Lower lobe of right lung (tissue), 2 donors: Measurements from ENCODE around the gene PAPPA. TPM values are rescaled to one million over a fixed set of nuclear protein-coding genes. Genes with fewer than 3 reads are reported as not detected.

ENCODE experiments used
- ATAC-seq, 2 donors: fragments of 200-7000 bp; cut with Tn5 transposase; one replicate each; pipeline ENCODE4 v1.9.1; 2020 to 2022; ENCODE audit warnings: mild to moderate bottlenecking in 2 of 2, moderate library complexity in 2 of 2
- DNase-seq: peaks from one replicate; pipeline ENCODE4 v3.0.0-alpha.2; 2020
- H3K27ac ChIP-seq: fragments of 200-600 bp; one replicate; pipeline ENCODE4 v1.8.0; 2022
- H3K27me3 ChIP-seq: fragments of 200-600 bp; one replicate; pipeline ENCODE4 v1.8.0; 2022; ENCODE audit warnings: low read depth
- H3K36me3 ChIP-seq: fragments of 200-600 bp; one replicate; pipeline ENCODE4 v1.8.0; 2022; ENCODE audit warnings: mild to moderate bottlenecking
- H3K4me1 ChIP-seq: fragments of 200-600 bp; one replicate; pipeline ENCODE4 v1.8.0; 2022
- H3K4me3 ChIP-seq: fragments of 200-600 bp; one replicate; pipeline ENCODE4 v1.8.0; 2022; ENCODE audit warnings: mild to moderate bottlenecking
- H3K9me3 ChIP-seq: fragments of 200-600 bp; one replicate; pipeline ENCODE4 v1.8.0; 2022
- CTCF ChIP-seq: fragments of 200-600 bp; IDR thresholded peaks from one replicate; pipeline ENCODE4 v1.8.0; 2022; ENCODE audit warnings: antibody characterized with exemption, mild to moderate bottlenecking
- intact Hi-C: fragments of 100-400 bp; cut with DNase I; formaldehyde crosslinking; loops from one replicate; pipeline ENCODE4 v1.11.0; 2022
- total RNA-seq: library from RNA; stranded (reverse); fragmentation: NEBNext Ultra II Directional; extraction: Animal tissue kit (Norgen Biotek cat#: 25700); gene quantifications from one replicate; pipeline ENCODE4 v1.2.1, GENCODE V29; 2021
- donor health status: DM: no; HTN: yes; CAD: no; lungs with severe emphysema.

Gene PAPPA
- total RNA-seq, 1 donor from 2014 or later = 2.2 TPM

- no peak for TF ChIP-seq CTCF
- Histone ChIP-seq H3K9me3 (no peaks in the 10 kb centered on the region), H3K4me1 (no peaks in the 10 kb centered on the region), H3K36me3 (no peaks in the 10 kb centered on the region), H3K4me3 (no peak overlapping the region), H3K27me3 (no peaks in the 10 kb centered on the region), H3K27ac (peak overlapping the region; percentile 38)
- ATAC-seq (peak; percentile 35 to 36), DNase-seq (no peak)
- intact Hi-C loops = no loop called here
Observed at GRCh38 chr9:116318468-116319374, 165.1 kb downstream of the PAPPA start.

- DNase-seq = no peak
- H3K36me3 ChIP-seq = no peaks in the 10 kb centered on the region
- no peak for ATAC-seq
- H3K4me3 ChIP-seq = no peak overlapping the region
- intact Hi-C loops = no loop called here
- no peaks in the 10 kb centered on the region for H3K27me3 ChIP-seq
- H3K27ac ChIP-seq = no peak overlapping the region
- no peaks in the 10 kb centered on the region for H3K4me1 ChIP-seq
- no peaks in the 10 kb centered on the region for H3K9me3 ChIP-seq
- TF ChIP-seq CTCF = no peak
Observed at GRCh38 chr9:116319480-116319879, 165.9 kb downstream of the PAPPA start.

- H3K36me3 ChIP-seq = no peaks in the 10 kb centered on the region
- no peak for ATAC-seq
- TF ChIP-seq CTCF = no peak
- H3K9me3 ChIP-seq = no peaks in the 10 kb centered on the region
- no peak for DNase-seq
- no peak overlapping the region for H3K4me3 ChIP-seq
- intact Hi-C loops = no loop called here
- H3K27ac ChIP-seq = no peak overlapping the region
- no peaks in the 10 kb centered on the region for H3K4me1 ChIP-seq
- H3K27me3 ChIP-seq = no peaks in the 10 kb centered on the region
Observed at GRCh38 chr9:116320290-116320689, 166.7 kb downstream of the PAPPA start.

- no peaks in the 10 kb centered on the region for H3K4me1 ChIP-seq
- ATAC-seq = no peak
- H3K36me3 ChIP-seq = no peaks in the 10 kb centered on the region
- no peaks in the 10 kb centered on the region for H3K27me3 ChIP-seq
- no peak for DNase-seq
- intact Hi-C loops = no loop called here
- no peaks in the 10 kb centered on the region for H3K9me3 ChIP-seq
- no peak overlapping the region for H3K27ac ChIP-seq
- H3K4me3 ChIP-seq = no peak overlapping the region
- TF ChIP-seq CTCF = no peak
Observed at GRCh38 chr9:116322521-116322920, 168.9 kb downstream of the PAPPA start.

GRCh38 chr9:116323012-116323411 lies 169.4 kb downstream of the PAPPA start:
- Histone ChIP-seq H3K36me3 (no peaks in the 10 kb centered on the region), H3K27me3 (no peaks in the 10 kb centered on the region), H3K4me3 (no peak overlapping the region), H3K4me1 (no peaks in the 10 kb centered on the region), H3K9me3 (no peaks in the 10 kb centered on the region), H3K27ac (no peak overlapping the region)
- intact Hi-C loops = no loop called here
- no peak for ATAC-seq
- no peak for TF ChIP-seq CTCF
- no peak for DNase-seq
